K562 (cell line): Measurements from ENCODE around the gene POP7. TPM values are rescaled to one million over a fixed set of nuclear protein-coding genes. Genes with fewer than 3 reads are reported as not detected.
A peak's percentile ranks its signal among the peaks of the same experiment; 100 is the strongest.

Experiments used
- ADNP ChIP-seq: fragments of 200-800 bp; sonication (Bioruptor generic); IDR thresholded peaks from 2 replicates; pipeline ENCODE4 v1.6.1; 2016; ENCODE audit warnings: missing genetic modification characterization, missing compliant biosample characterization
- CXXC5 ChIP-seq: fragments of 250-450 bp; sonication (Bioruptor Pico); IDR thresholded peaks from 2 replicates; pipeline ENCODE4 v1.8.0; 2022; ENCODE audit warnings: inconsistent platforms, mild to moderate bottlenecking, moderate library complexity
- ELF1 ChIP-seq: fragments of 200-800 bp; sonication (Bioruptor generic); IDR thresholded peaks from 2 replicates; pipeline ENCODE4 v1.6.1; 2016; ENCODE audit warnings: missing genetic modification characterization, missing compliant biosample characterization
- ILK ChIP-seq: fragments of 450-650 bp; IDR thresholded peaks from 2 replicates; pipeline ENCODE4 v1.6.1; 2016; ENCODE audit warnings: missing genetic modification characterization, low read depth, mild to moderate bottlenecking, missing compliant biosample characterization, moderate library complexity, borderline replicate concordance
- KAT2B ChIP-seq: IDR thresholded peaks from one replicate; pipeline ENCODE4 v1.6.1; 2012; ENCODE audit warnings: low read depth, mild to moderate bottlenecking, control low read depth, inconsistent platforms, low read length, moderate library complexity
- MAFG ChIP-seq: fragments of 450-650 bp; conservative IDR thresholded peaks from 2 replicates; pipeline ENCODE4 v1.6.1; 2016; ENCODE audit warnings: missing genetic modification characterization, missing compliant biosample characterization
- MED1 ChIP-seq: sonication (generic); formaldehyde crosslinking; IDR thresholded peaks from 2 replicates; pipeline ENCODE4 v1.8.1; 2023; ENCODE audit warnings: missing genetic modification reagents, borderline replicate concordance
- NCOA6 ChIP-seq: fragments of 450-650 bp; IDR thresholded peaks from 2 replicates; pipeline ENCODE4 v1.6.1; 2017; ENCODE audit warnings: mild to moderate bottlenecking
- PTTG1 ChIP-seq: fragments of 450-650 bp; IDR thresholded peaks from 2 replicates; pipeline ENCODE4 v1.6.1; 2016; ENCODE audit warnings: low read depth, mild to moderate bottlenecking, missing genetic modification characterization, missing compliant biosample characterization
- ZNF12 ChIP-seq: sonication (generic); formaldehyde crosslinking; IDR thresholded peaks from 2 replicates; pipeline ENCODE4 v1.4.0; 2020; ENCODE audit warnings: mild to moderate bottlenecking, missing genetic modification reagents
- ZNF696 ChIP-seq: fragments of 250-450 bp; sonication (Bioruptor Pico); conservative IDR thresholded peaks from 2 replicates; pipeline ENCODE4 v1.4.0; 2020; ENCODE audit warnings: mild to moderate bottlenecking, moderate library complexity
- polyA plus RNA-seq, 8 experiments: library from polyadenylated mRNA; depleted of rRNA in 4 of 8; stranded (reverse) in 5 of 8; unstranded in 3 of 8; fragments of >200 nt; fragmentation: Nextera tagmentation in 2 of 8; fragmentation: Illumina TruSeq in 1 of 8; extraction: Ambion mirVana in 2 of 8; extraction: Trizol in 1 of 8; gene quantifications; 2 replicates each; pipeline versions ENCODE4 v1.2.1 to v1.2.3, GENCODE V29; 2011 to 2014; ENCODE audit warnings: inconsistent platforms in 1 of 8, missing spikeins in 1 of 8
- total RNA-seq, 7 experiments: library from RNA; depleted of rRNA in 6 of 7; stranded (reverse); fragments of >200 nt in 6 of 7; fragmentation: Illumina TruSeq in 2 of 7; extraction: Trizol in 2 of 7; gene quantifications; 2 replicates each; pipeline versions ENCODE4 v1.2.1 to v1.2.3, GENCODE V29; 2011 to 2021; ENCODE audit warnings: low replicate concordance in 1 of 7
- TF ChIP-seq, protein P1 (sequence below): fragments of 250-450 bp; sonication (Bioruptor Pico); IDR thresholded peaks from 2 replicates; pipeline ENCODE4 v1.5.0; 2021; ENCODE audit warnings: mild to moderate bottlenecking, moderate library complexity
- TF ChIP-seq, protein P2 (sequence below): fragments of 450-650 bp; IDR thresholded peaks from 2 replicates; pipeline ENCODE4 v1.7.0; 2016; ENCODE audit warnings: borderline replicate concordance
- TF ChIP-seq, protein P3 (sequence below): sonication (generic); formaldehyde crosslinking; IDR thresholded peaks from 2 replicates; pipeline ENCODE4 v1.8.0; 2022; ENCODE audit warnings: mild to moderate bottlenecking, missing genetic modification reagents
- TF ChIP-seq, protein P4 (sequence below): fragments of 450-650 bp; IDR thresholded peaks from 2 replicates; pipeline ENCODE4 v1.6.1; 2016; ENCODE audit warnings: missing biosample characterization, missing genetic modification characterization
- TF ChIP-seq, protein P5 (sequence below): sonication (generic); formaldehyde crosslinking; IDR thresholded peaks from 2 replicates; pipeline ENCODE4 v1.9.0; 2022; ENCODE audit warnings: mild to moderate bottlenecking, missing genetic modification reagents

POP7 gene
- total and polyA plus RNA-seq, 9 of the 15 experiments (the other 6 are each of a cell fraction or from before 2014, with no cell fraction given) = 11.5 to 163 (median 68.9) TPM

DNA sequence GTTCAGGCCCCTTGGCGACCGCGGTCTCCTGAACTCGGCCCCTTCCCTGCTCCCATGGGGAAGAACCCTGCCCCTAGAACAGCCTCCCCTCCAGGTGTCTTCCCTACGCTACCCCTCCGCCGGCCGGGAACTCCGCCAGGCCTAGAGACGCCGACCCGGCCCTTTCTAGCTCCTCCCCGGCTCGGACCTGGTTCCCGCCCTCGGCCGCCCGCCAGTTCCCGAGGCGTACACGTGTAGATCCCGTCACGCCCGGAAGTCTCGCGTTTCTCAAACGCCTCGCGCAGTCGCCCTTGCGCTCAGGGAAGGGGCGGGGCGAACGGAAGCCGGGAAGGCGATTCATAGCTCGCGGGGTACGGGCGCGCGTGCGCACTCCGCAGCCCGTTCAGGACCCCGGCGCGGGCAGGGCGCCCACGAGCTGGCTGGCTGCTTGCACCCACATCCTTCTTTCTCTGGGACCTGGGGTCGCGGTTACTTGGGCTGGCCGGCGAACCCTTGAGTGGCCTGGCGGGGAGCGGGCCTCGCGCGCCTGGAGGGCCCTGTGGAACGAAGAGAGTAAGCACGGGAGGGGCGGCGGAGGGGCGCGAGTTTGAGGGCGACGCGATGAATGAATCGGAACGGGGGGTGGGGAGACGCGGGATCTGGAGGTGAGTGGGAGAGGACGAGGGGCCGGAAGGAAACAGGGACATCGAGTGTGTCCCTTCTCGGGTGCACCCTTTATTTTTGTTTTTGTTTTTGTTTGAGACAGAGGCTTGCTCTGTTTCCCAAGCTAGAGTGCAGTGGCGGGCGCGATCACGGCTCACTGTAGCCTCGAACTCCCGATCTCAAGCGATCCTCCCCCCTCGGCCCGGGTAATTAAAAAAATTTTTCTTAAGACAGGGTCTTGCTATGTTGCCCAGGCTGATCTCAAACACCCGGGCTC is at the start of gene POP7 (continued):
- TF ChIP-seq, protein P1, sequence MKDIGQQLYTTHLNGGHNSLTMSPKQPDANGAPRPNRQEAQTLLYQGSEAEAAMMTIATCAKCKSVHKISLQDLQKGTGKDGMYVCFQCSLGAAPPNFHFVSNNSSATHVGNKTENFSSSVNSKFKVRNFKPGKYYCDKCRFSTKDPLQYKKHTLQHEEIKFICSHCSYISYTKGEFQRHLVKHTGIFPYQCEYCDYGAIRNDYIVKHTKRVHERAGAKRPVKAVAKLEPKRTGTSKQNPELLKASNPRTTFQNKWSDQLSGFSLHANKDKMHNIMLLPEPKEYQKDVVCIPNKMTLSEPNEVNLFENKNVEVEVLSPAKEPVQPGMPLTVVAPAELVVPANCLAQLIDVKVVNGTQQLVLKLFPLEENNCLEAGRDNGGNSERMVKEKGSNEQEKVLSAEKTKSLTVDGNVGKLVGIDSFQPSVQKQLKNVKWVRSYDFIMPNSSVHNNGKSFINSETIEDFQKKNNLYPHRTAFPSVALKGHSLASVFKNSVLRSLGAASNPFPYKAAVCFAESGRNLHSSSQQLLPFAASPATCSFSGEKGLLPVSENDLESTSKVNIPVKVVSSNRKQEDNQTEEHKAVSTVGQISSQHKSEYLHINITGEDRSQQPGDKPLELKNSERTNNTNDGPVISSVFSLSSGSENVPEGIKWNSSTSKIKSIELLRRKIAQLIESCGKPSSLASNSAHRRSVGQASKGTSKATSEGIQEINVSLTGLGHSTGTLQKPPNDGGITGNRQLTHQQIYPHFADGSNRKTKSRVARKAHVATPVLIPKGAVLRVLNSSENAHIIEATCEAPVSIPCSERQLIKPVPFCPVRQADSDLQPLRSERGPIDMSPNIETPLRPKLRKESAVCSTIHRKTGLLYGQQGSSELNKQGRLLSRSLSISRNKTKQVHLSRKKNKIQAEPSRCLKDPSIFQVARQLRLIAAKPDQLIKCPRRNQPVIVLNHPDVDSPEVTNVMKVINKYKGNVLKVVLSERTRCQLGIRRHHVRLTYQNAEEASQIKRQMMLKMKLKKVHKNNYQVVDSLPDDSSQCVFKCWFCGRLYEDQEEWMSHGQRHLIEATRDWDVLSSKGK (CRISPR knock-in tag) = no peak
- TF ChIP-seq KAT2B (no peak), ILK (tag) (no peak), MAFG (tag) (no peak), ADNP (tag) (no peak), MED1 (no peak), CXXC5 (peak; percentile 89), NCOA6 (no peak), ZNF696 (CRISPR knock-in tag) (no peak), ELF1 (tag) (peak; percentile 81), ZNF12 (CRISPR knock-in tag) (no peak), PTTG1 (tag) (no peak)
- TF ChIP-seq, protein P2, sequence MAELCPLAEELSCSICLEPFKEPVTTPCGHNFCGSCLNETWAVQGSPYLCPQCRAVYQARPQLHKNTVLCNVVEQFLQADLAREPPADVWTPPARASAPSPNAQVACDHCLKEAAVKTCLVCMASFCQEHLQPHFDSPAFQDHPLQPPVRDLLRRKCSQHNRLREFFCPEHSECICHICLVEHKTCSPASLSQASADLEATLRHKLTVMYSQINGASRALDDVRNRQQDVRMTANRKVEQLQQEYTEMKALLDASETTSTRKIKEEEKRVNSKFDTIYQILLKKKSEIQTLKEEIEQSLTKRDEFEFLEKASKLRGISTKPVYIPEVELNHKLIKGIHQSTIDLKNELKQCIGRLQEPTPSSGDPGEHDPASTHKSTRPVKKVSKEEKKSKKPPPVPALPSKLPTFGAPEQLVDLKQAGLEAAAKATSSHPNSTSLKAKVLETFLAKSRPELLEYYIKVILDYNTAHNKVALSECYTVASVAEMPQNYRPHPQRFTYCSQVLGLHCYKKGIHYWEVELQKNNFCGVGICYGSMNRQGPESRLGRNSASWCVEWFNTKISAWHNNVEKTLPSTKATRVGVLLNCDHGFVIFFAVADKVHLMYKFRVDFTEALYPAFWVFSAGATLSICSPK = peak; percentile 75; the same call in 1 of the 2 replicates
- TF ChIP-seq, protein P3, sequence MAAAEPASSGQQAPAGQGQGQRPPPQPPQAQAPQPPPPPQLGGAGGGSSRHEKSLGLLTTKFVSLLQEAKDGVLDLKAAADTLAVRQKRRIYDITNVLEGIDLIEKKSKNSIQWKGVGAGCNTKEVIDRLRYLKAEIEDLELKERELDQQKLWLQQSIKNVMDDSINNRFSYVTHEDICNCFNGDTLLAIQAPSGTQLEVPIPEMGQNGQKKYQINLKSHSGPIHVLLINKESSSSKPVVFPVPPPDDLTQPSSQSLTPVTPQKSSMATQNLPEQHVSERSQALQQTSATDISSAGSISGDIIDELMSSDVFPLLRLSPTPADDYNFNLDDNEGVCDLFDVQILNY = no peak
- TF ChIP-seq, protein P4, sequence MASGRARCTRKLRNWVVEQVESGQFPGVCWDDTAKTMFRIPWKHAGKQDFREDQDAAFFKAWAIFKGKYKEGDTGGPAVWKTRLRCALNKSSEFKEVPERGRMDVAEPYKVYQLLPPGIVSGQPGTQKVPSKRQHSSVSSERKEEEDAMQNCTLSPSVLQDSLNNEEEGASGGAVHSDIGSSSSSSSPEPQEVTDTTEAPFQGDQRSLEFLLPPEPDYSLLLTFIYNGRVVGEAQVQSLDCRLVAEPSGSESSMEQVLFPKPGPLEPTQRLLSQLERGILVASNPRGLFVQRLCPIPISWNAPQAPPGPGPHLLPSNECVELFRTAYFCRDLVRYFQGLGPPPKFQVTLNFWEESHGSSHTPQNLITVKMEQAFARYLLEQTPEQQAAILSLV (tag) = no peak
- TF ChIP-seq, protein P5, sequence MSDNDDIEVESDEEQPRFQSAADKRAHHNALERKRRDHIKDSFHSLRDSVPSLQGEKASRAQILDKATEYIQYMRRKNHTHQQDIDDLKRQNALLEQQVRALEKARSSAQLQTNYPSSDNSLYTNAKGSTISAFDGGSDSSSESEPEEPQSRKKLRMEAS = peak; percentile 89
